ENCODE results near the gene SYNJ1.
"Not testable (repeated sequence)": the region's sequence is repeated elsewhere in the genome, so short reads cannot be mapped to it uniquely, and the experiment has no call there.

The SYNJ1 gene

GRCh38 chr21:32735524-32735923 lies 7.7 kb upstream of the SYNJ1 start:
- DNase-seq: no peak

GRCh38 chr21:32733990-32734613 lies 6.3 kb upstream of the SYNJ1 start:
- DNase-seq: no peak

- DNase-seq: no peak
Measured at GRCh38 chr21:32733356-32733755, 5.5 kb upstream of the SYNJ1 start.

- no peak for DNase-seq
Measured at GRCh38 chr21:32732544-32732943, 4.7 kb upstream of the SYNJ1 start.

GRCh38 chr21:32728848-32729247 lies 1.0 kb upstream of the SYNJ1 start:
- no peak for DNase-seq

GRCh38 chr21:32728456-32728839 lies 635 bp upstream of the SYNJ1 start:
- DNase-seq: no peak

GRCh38 chr21:32726839-32727686 lies 750 bp downstream of the SYNJ1 start:
- DNase-seq: no peak

- no peak for DNase-seq
Measured at GRCh38 chr21:32719085-32719484, 8.7 kb downstream of the SYNJ1 start.

- DNase-seq: no peak
Measured at GRCh38 chr21:32717851-32718316, 9.9 kb downstream of the SYNJ1 start.

GRCh38 chr21:32716486-32716885 lies 11.3 kb downstream of the SYNJ1 start:
- DNase-seq: no peak

GRCh38 chr21:32713726-32714125 lies 14.1 kb downstream of the SYNJ1 start:
- no peak for DNase-seq

- DNase-seq: no peak
Measured at GRCh38 chr21:32712641-32713040, 15.2 kb downstream of the SYNJ1 start.

- DNase-seq: no peak
Measured at GRCh38 chr21:32712043-32712442, 15.8 kb downstream of the SYNJ1 start.

GRCh38 chr21:32710987-32711386 lies 16.8 kb downstream of the SYNJ1 start:
- DNase-seq: no peak

GRCh38 chr21:32710069-32710784 lies 17.6 kb downstream of the SYNJ1 start:
- DNase-seq: no peak

GRCh38 chr21:32708069-32708468 lies 19.7 kb downstream of the SYNJ1 start:
- DNase-seq: no peak

- no peak for DNase-seq
Measured at GRCh38 chr21:32705901-32706300, 21.9 kb downstream of the SYNJ1 start.

- DNase-seq: no peak
Measured at GRCh38 chr21:32705139-32705538, 22.7 kb downstream of the SYNJ1 start.

GRCh38 chr21:32702702-32703101 lies 25.1 kb downstream of the SYNJ1 start:
- no peak for DNase-seq

- no peak for DNase-seq
Measured at GRCh38 chr21:32698971-32699693, 28.7 kb downstream of the SYNJ1 start.

GRCh38 chr21:32698286-32698685 lies 29.5 kb downstream of the SYNJ1 start:
- DNase-seq: no peak

- DNase-seq: not testable (repeated sequence)
Measured at GRCh38 chr21:32695482-32695881, 32.3 kb downstream of the SYNJ1 start.

- no peak for DNase-seq
Measured at GRCh38 chr21:32693581-32693980, 34.2 kb downstream of the SYNJ1 start.
